Hepatocyte (in vitro differentiated cells): ENCODE results near the gene ELAVL4. TPM values are rescaled to one million over a fixed set of nuclear protein-coding genes. Genes with fewer than 3 reads are reported as not detected.

Source experiments
- DNase-seq: peaks from one replicate; pipeline ENCODE4 v3.0.0-alpha.2; 2016; ENCODE audit warnings: low spot score
- H2AFZ ChIP-seq: fragments of 200-600 bp; sonication (generic); 2 replicates; pipeline ENCODE4 v1.6.0; 2016; ENCODE audit warnings: antibody characterized with exemption, mild to moderate bottlenecking
- H3K27ac ChIP-seq: fragments of 200-600 bp; sonication (generic); 2 replicates; pipeline ENCODE4 v1.5.1; 2016; ENCODE audit warnings: mild to moderate bottlenecking
- H3K27me3 ChIP-seq: fragments of 200-600 bp; sonication (generic); 2 replicates; pipeline ENCODE4 v1.6.1; 2016
- H3K36me3 ChIP-seq: fragments of 200-600 bp; sonication (generic); replicated peaks from 2 replicates; pipeline ENCODE4 v1.5.1; 2016; ENCODE audit warnings: low read depth; ENCODE audit not compliant: insufficient read depth
- H3K4me1 ChIP-seq: fragments of 200-600 bp; sonication (generic); 2 replicates; pipeline ENCODE4 v1.5.1; 2016; ENCODE audit warnings: mild to moderate bottlenecking, moderate library complexity; ENCODE audit not compliant: insufficient read depth
- H3K4me2 ChIP-seq: fragments of 200-600 bp; sonication (generic); 2 replicates; pipeline ENCODE4 v1.6.0; 2016
- H3K4me3 ChIP-seq: fragments of 200-600 bp; sonication (generic); 2 replicates; pipeline ENCODE4 v1.5.1; 2016; ENCODE audit warnings: mild to moderate bottlenecking
- H3K79me2 ChIP-seq: fragments of 200-600 bp; sonication (generic); 2 replicates; pipeline ENCODE4 v1.6.0; 2017; ENCODE audit warnings: mild to moderate bottlenecking
- H3K9me2 ChIP-seq: fragments of 200-600 bp; sonication (generic); replicated peaks from 2 replicates; pipeline ENCODE4 v1.6.0; 2017; ENCODE audit warnings: mild to moderate bottlenecking; ENCODE audit not compliant: insufficient read depth
- H3K9me3 ChIP-seq: fragments of 200-600 bp; sonication (generic); 2 replicates; pipeline ENCODE4 v1.5.1; 2016; ENCODE audit warnings: low read depth, mild to moderate bottlenecking
- H4K20me1 ChIP-seq: fragments of 200-600 bp; sonication (generic); 2 replicates; pipeline ENCODE4 v1.6.0; 2016; ENCODE audit warnings: mild to moderate bottlenecking; ENCODE audit not compliant: insufficient read depth, poor library complexity, severe bottlenecking
- CTCF ChIP-seq: fragments of 200-600 bp; sonication (generic); IDR thresholded peaks from 2 replicates; pipeline ENCODE4 v1.5.1; 2016; ENCODE audit warnings: antibody characterized with exemption, mild to moderate bottlenecking; ENCODE audit not compliant: poor library complexity
- EZH2 ChIP-seq: fragments of 200-600 bp; sonication (generic); IDR thresholded peaks from 2 replicates; pipeline ENCODE4 v1.6.1; 2016; ENCODE audit warnings: antibody characterized with exemption, mild to moderate bottlenecking, borderline replicate concordance
- EZH2phosphoT487 ChIP-seq: fragments of 200-600 bp; sonication (generic); IDR thresholded peaks from one replicate; pipeline ENCODE4 v1.6.1; 2018; ENCODE audit warnings: antibody characterized with exemption, mild to moderate bottlenecking, low read depth, moderate library complexity; ENCODE audit not compliant: unreplicated experiment, severe bottlenecking
- WGBS: methylation state at CpG from one replicate; pipeline ENCODE4 v1.1.6; 2016; ENCODE audit warnings: low lambda C conversion rate; ENCODE audit errors: missing lambda C conversion rate; 5-methylcytosine and 5-hydroxymethylcytosine counted together
- polyA plus RNA-seq: library from polyadenylated mRNA; unstranded; fragments of >200 nt; fragmentation: Nextera tagmentation; extraction: Ambion mirVana; gene quantifications from 2 replicates; pipeline ENCODE4 v1.2.1, GENCODE V29; 2016
- total RNA-seq: library from RNA; depleted of rRNA; stranded (reverse); fragments of >200 nt; gene quantifications from 2 replicates; pipeline ENCODE4 v1.2.3, GENCODE V29; 2014

The ELAVL4 gene
- total and polyA plus RNA-seq, 2 experiments from 2014 or later = 0.07 to 0.08 TPM

- Histone ChIP-seq H4K20me1 (no peaks in the 10 kb centered on the region), H3K9me3 (no peaks in the 10 kb centered on the region), H3K9me2 (no peaks in the 10 kb centered on the region), H3K4me1 (no peaks in the 10 kb centered on the region), H3K27me3 (no peaks in the 10 kb centered on the region), H3K27ac (no peak overlapping the region), H3K4me3 (no peak overlapping the region), H3K36me3 (no peaks in the 10 kb centered on the region), H3K79me2 (no peaks in the 10 kb centered on the region), H2AFZ (no peak overlapping the region), H3K4me2 (no peak overlapping the region)
- no peak for DNase-seq
- TF ChIP-seq EZH2 (no peak), EZH2phosphoT487 (no peak), CTCF (no peak)
- 25% methylated on average over 1 of the region's 1 CpG for WGBS
These were observed 31.4 kb upstream of the ELAVL4 start for GRCh38 chr1:50077273-50077672.

GRCh38 chr1:50080904-50081586 lies 27.7 kb upstream of the ELAVL4 start:
- Histone ChIP-seq H4K20me1 (no peaks in the 10 kb centered on the region), H3K9me2 (no peaks in the 10 kb centered on the region), H3K4me3 (no peak overlapping the region), H3K4me1 (no peaks in the 10 kb centered on the region), H3K79me2 (no peaks in the 10 kb centered on the region), H3K27me3 (no peaks in the 10 kb centered on the region), H2AFZ (no peak overlapping the region), H3K9me3 (no peaks in the 10 kb centered on the region), H3K4me2 (no peak overlapping the region), H3K27ac (no peak overlapping the region), H3K36me3 (no peaks in the 10 kb centered on the region)
- 67% methylated on average over 3 of the region's 3 CpGs for WGBS
- no peak for DNase-seq
- TF ChIP-seq CTCF = no peak
- no peak for TF ChIP-seq EZH2
- no peak for TF ChIP-seq EZH2phosphoT487

- no peak for TF ChIP-seq CTCF
- TF ChIP-seq EZH2 = no peak
- no peak for TF ChIP-seq EZH2phosphoT487
- Histone ChIP-seq H3K27ac (no peak overlapping the region), H3K79me2 (no peaks in the 10 kb centered on the region), H3K36me3 (no peaks in the 10 kb centered on the region), H4K20me1 (no peaks in the 10 kb centered on the region), H3K9me2 (no peaks in the 10 kb centered on the region), H3K4me2 (no peak overlapping the region), H3K4me1 (no peaks in the 10 kb centered on the region), H3K9me3 (no peaks in the 10 kb centered on the region), H3K27me3 (no peaks in the 10 kb centered on the region), H2AFZ (no peak overlapping the region), H3K4me3 (no peak overlapping the region)
- 68% methylated on average over 1 of the region's 1 CpG for WGBS
- no peak for DNase-seq
These were observed 24.3 kb upstream of the ELAVL4 start for GRCh38 chr1:50084389-50084788.
